ENCODE results near the gene VWA3B.

GRCh38 chr2:98158305-98158704 is 71.3 kb downstream of the VWA3B start:
- TF ChIP-seq, protein P1, sequence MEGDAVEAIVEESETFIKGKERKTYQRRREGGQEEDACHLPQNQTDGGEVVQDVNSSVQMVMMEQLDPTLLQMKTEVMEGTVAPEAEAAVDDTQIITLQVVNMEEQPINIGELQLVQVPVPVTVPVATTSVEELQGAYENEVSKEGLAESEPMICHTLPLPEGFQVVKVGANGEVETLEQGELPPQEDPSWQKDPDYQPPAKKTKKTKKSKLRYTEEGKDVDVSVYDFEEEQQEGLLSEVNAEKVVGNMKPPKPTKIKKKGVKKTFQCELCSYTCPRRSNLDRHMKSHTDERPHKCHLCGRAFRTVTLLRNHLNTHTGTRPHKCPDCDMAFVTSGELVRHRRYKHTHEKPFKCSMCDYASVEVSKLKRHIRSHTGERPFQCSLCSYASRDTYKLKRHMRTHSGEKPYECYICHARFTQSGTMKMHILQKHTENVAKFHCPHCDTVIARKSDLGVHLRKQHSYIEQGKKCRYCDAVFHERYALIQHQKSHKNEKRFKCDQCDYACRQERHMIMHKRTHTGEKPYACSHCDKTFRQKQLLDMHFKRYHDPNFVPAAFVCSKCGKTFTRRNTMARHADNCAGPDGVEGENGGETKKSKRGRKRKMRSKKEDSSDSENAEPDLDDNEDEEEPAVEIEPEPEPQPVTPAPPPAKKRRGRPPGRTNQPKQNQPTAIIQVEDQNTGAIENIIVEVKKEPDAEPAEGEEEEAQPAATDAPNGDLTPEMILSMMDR (conservative IDR thresholded peaks at IDR 0.05; ENCODE audit: low read length), result no peak
- TF ChIP-seq EZH2phosphoT487 (IDR thresholded peaks at IDR 0.05; ENCODE audit: borderline replicate concordance, low read depth, low read length), result no peak
